ENCODE data around the gene WSCD2.

The WSCD2 gene

DNA sequence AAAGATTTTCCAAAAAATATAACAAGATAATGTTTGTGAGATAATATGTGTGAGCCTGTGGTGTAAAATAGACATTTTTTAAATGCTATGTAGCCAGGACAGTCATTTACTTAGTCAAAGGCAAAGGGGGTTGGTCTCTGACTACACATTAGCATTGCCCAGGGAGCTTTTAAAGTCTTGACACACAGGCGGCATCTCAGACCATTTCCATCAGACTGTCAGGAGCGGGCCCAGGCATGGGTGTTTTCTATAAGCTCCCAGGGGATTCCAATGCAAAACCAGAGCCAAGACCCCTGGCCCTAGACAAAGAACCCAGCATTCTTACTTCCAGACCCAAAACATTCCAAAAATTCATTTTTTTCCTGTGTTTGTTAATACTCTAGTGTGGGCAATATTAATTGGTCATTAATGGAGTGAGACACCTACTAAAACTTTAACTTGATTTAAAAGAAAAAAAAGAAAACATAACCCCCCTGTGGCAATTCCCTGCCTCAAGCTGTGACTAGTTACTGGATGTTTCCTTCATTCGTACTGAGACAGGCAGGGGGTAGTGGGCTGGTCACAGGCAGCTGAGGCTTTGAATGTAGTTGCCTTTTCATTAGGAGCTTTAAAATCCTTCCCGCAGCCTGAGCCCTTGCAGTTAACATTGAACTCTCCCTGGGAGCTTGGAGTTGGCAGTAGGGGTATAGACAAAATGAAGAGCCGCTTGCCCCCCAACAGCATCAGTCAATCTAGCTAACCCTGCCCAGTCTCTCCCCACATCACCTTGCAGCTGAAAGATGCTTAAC, 106.3 kb downstream of the WSCD2 start:
- DNase-seq (ENCODE audit: low read depth in 2 of 2): no peak

DNA sequence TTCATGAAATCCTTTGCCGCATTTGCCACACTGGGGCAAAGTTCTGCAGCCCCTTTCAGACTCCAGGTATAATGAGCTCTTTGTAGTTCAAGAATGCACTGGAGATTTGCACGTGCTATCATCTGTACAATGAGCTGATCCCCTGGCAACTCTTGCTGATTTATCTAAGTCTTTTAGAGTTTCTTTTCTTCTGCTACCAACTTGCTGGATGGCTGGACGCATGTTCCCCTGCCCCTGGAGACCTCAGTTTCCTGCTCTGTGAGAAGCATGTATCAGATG, 106.8 kb downstream of the WSCD2 start:
- no peak for DNase-seq (ENCODE audit: low read depth in 2 of 2)

DNA sequence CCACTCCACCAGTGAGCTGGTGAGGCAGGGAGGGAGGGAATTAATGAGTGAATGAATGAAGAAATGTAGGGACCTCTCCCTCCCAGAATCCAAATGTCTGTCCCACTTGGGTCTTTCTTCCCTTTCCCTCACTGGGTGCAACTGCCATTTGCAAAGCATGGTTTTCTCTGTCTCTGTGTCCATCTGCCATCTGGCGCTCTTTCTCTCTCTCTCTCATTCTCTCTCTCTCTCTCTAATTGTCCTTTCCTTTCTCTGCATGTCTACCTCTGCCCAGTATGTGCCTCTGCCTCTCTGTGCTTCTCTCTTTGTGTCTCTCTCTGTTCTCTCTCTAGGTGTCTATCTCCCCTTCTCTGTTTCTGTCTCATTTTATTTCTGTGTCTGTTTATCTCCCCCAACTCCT, 107.3 kb downstream of the WSCD2 start:
- DNase-seq (ENCODE audit: low read depth in 2 of 2): no peak

DNA sequence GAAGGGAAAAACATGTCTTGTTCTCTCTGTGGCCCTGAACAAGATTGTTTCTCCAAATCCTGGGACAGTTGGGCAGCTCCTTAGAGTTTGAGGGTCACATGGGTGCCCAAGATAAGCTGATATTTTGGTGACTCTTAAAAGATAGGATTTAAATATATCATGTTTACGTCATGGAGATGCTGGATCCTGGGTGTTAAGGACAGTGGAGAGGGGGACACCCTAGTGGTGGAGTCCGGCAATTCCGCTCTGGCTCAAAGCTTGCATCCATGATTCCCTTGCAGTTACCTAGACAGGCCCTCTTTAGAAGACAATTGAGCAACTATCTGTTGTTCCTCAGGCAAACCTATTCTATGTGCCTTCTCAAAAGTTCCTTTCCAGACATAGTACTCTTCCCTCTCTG, 108.2 kb downstream of the WSCD2 start:
- no peak for DNase-seq (ENCODE audit: low read depth in 2 of 2)

DNA sequence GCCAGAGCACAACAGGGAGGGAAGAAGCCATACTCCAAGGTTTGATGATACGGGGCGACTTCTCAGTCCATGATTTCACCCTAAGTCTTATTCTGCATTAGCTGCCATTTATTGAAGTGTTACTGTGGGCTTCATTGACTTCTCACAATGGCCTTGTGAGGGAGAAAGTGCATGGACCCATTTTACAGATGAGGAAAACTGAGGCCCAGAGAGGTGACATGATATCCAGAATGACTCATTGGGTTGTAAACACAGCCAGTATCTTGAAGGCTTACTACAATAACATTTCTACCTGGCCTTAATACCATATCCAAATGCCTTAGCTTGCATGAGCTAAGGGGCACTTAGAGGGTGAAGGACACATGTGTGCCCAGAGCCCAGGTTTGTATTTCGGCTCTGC, 109.4 kb downstream of the WSCD2 start:
- no peak for DNase-seq (ENCODE audit: low read depth in 2 of 2)

DNA sequence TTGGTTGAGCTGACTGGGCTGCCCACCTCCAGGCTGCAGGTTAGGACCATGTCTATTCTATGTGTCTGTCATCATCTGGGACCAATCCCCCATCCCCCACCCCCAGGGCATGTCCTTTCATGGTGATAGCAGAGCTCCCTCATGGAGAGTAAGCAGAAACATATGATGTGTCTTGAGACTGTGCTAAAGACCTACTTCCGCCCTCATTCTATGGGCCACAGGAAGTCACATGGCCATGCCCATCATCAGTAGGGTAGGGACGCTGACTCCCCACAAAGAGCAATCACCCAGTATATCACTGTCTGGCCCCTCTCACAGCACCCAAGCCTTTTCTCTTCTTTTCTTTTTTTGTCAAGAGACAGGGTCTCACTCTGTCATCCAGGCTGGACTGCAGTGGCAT, 110.3 kb downstream of the WSCD2 start:
- no peak for DNase-seq (ENCODE audit: low read depth in 2 of 2)

DNA sequence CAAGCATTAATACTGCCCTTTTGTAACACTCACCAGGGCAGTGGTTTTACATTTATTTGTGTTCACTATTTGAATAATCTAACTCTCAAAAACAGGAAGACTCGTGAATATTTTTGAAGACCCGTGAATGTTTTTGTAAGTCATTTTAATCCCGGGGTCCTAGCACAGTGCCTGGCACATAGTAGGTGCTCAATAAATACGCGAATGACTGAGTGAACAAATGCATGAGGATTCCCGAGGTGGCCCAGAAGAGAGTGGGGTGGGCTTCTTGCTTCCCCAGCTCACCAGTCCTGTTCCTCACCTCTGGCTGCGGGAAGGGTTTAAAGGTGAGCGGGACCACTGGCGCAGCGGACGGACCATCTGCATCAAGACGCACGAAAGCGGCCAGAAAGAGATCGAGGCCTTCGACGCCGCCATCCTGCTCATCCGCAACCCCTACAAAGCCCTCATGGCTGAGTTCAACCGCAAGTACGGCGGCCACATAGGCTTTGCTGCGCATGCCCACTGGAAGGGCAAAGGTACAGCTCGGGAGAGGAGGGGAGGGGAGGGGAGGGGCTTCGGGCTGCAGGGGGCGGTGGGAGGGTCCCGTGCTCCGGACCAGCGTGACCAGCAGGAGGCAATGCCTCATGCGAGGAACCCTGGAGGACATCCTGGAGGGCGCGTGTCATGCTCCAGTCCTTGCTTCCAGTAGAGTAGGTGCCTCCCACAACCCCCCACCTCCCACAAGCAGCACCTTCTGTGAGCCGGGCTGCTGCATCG, 111.1 kb downstream of the WSCD2 start:
- DNase-seq (ENCODE audit: low read depth in 2 of 2): no peak

DNA sequence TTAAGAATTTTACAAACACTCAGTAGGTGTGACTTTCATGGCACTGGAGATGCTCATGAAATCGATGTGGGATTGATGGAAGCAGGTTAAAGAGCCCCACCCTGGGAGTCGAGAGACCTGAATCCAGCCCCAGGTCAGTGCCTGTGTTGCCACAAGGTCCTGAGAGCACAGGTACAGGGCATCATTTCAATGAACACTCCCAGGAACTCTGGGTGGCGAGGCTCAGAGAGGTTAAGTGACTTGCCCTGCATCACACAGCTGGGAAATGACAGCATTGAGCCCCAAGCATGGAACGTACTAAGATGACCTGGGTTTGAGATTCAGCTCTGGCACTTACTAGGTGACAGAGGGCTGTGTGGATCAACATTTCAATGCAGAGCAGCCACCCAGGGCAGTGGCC, 111.8 kb downstream of the WSCD2 start:
- no peak for DNase-seq (ENCODE audit: low read depth in 2 of 2)

DNA sequence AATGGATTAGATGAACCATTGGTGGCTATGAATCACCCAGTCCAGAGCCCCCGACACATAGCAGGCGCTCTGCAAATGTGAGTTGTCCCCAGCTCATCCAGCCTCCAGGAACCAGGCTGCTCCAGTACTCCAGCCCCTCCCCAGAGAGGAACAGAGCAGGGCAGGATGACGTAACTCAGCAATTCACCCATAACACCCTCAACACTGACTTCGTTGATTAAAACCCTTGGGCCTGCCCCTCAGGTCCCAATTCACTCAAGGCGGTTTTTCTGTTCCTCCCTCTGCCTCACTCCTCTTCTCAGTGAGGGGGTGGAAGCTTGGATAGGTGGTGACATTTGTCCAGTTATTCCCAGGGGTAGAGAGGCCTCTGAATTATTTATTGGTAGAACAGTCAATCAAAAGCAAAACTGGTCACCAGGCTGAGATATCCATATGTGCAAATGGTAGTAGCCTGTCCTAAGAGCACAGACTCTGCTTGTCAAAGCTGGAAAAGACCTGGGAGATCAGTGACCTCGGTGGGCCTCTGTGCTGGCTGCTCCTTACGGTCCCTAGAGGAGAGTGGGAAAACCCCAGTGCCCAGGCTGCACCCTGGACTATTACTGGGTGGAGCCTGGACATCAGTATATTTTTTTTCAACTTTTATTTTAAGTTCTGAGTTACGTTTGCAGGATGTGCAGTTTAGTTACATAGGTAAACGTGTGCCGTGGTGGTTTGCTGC, 113.1 kb downstream of the WSCD2 start:
- DNase-seq (ENCODE audit: low read depth in 2 of 2): no peak

DNA sequence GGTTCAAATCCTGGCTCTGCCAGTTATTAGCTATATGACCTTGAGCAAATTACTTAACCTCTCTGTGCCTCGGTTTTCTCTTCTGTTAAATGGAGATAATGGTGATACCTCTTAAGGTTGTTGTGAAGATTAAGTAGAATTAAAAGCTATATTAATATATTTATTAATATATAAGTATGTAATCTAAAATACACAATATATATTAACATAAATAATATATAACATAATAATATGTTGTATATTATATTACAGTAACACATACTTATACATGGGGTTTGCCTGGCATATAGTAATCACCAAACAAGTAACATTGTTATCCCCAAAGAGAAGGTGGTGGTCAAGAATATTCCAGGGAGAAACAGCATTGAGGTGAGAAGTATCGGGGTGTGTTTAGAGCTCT, 118.0 kb downstream of the WSCD2 start:
- no peak for DNase-seq (ENCODE audit: low read depth in 2 of 2)

DNA sequence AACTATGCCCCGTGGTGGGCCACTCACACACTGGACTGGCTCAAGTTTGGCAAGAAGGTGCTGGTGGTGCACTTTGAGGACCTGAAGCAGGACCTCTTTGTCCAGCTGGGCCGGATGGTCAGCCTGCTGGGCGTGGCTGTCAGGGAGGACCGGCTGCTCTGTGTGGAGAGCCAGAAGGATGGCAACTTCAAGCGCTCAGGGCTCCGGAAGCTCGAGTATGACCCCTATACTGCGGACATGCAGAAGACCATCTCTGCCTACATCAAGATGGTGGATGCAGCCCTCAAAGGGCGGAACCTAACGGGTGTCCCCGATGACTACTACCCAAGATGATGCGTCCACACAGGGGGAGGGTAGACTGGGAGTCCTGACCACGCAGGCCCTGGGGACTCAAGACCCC, 118.9 kb downstream of the WSCD2 start:
- DNase-seq (ENCODE audit: low read depth in 2 of 2): no peak

DNA sequence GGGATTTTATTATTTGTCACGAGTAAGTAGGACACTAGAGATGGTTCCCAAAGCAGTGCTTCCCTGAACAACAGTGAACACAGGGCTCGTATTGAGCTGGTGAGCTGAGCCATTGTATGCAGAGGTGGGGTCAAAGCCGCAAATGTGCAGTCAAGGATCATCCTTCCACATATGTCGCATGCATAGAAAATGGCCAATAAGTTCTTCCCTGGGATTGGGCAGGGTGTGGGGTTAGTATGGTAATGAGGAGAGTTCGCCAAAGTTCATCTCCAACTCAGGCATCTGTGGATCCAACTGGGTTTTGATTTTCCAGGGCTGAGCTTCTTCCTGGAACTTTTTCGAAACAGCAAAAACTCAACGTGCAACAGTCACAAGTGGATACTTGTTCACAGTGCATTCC, 123.4 kb downstream of the WSCD2 start:
- DNase-seq (ENCODE audit: low read depth in 2 of 2): no peak

DNA sequence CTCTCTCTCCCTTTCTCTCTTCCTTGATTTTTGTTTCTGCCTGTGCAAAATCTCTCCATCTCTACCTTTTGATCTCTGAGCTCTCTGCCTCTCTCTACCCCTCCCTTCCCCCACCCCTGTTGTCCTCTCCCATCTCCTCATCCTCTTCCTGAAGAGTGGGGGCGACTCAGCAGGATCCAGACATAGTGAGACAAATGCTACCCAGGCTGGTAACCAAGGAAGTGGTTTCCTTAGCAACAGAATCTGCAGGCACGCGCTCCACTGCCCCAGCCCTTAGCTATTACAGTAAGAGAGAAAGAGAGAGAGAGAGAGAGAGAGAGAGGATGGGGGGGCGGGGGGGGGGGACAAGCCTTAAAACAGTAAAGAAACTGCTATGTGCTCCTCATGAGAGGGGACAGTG, 124.5 kb downstream of the WSCD2 start:
- no peak for DNase-seq (ENCODE audit: low read depth in 2 of 2)

DNA sequence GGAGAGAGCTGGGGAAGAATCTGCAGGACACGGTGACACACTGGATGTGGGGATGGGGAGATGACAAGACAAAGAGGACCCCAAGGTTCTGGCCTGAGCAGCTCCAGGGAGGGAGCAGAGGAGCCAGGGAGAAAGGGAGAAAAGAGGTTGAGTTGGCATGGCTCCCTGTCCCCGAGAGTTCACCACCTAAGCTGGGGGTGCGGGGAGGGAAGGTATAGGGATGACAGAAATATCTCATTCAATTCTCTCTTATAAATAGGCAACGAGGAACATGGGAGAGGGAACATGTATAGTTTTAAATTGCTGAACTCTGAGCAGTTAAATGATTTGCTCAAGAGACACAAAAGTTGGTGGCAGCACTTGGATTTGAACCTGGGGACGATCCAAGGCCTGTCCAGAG, 124.9 kb downstream of the WSCD2 start:
- DNase-seq (ENCODE audit: low read depth in 2 of 2): no peak

DNA sequence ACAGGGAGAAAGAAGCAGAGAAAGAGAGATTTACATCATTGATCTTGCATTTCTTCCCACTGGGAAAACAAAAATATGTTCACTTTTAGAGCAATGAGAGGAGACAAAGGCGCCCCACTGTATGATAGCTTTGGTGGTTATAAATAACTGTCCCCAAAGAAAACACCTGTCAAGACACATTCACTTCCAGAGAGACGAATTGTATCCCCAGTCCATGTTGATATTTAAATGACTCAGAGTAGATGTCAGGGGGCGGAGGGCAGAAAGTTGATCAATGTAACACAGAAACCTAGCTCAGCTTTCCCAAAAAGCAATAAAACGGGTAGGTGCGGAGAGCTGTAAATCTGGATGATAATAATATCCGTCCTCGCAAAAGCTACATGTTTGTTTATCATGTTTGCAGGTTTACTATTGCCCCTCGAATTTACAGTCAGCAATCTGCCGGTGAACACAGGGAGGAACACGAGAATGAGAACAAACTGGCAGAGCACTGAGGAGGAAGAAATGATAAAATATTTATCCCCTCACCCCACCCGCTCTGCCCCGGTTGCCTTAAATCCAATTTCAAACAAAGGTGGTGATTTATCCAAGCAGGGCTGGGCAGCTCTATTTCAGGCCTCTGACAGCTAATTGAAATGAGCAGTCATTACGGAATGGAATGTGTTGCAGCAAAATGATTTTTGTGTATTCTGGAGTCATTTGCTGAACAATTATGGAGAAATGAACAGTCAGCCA, 125.6 kb downstream of the WSCD2 start:
- DNase-seq (ENCODE audit: low read depth in 2 of 2): no peak

DNA sequence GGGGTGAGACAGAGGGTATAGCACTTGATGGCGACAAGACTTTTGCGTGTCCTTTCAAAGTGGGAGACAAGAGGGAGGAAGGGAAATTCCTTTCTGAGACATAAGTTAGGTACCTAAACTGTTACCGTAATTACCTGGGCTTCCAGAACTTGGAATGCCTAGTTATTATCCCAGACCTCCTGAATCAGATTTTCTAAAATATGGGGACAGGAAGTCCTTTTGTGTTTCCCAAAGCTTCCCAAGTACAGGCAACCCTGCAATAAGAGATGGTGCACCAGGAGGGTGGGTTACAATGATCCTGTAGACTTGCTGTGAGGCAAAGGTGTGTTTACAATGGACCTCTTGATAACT, 126.1 kb downstream of the WSCD2 start:
- DNase-seq (ENCODE audit: low read depth in 2 of 2): no peak

DNA sequence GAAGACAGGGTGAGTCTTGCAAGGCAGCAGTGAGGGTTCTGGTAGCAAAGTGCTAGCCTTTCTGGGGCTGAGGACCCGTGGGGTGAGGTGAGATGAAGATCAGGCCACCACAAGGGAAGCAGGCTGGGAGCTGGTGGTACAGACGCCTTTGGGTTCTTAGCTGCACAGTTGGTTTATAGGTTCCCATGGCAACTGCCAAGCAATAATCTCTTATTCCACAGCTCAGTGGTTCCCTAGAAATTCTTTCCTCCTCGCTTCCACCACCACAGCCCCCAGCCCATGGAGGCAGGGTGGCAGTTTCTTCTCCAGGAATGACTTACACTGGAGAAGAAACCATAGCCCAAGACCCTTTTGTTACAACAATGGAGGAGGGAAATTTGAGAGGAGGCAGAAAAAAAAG, 127.9 kb downstream of the WSCD2 start:
- DNase-seq (ENCODE audit: low read depth in 2 of 2): no peak

DNA sequence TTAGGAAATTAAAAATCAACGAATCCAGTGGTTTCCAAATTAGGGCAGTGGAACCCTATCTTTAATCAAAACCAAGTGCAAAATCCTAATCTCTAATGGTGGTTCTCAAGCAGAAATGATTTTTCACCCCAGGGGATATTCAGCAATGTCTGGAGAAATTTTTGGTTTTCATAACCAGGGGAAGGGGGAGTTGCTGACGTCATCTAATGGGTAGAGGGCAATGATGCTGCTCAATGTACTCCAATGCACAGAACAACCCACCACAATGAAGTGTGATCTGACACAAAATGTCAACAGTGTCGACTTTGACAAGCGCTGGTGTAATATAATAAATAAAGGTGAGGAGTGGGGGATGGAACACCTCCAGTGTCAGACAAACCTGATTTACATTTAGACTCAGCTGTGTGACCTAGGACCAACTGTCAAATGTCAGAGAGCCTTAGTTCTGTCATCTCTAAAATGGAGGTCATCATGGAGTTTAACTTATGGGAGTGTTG, 128.6 kb downstream of the WSCD2 start:
- DNase-seq (ENCODE audit: low read depth in 2 of 2): no peak

DNA sequence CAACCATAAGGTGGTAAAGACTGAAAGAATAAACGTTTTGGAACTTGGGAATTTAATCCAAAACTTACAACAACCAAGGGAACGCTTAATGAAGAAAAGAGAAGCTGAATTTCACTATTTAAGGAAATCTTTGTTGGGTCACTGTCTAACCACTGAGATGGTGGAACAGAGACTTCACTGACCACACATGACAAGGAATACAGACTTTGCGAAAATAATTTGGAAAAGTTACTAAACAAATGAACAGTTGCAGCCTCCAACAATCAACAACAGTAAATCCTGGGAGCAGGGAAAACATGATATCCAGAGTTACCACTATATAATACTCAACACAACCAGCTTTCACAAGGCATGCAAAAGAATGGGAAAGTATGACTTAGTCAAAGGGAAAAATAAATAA, 131.0 kb downstream of the WSCD2 start:
- no peak for DNase-seq (ENCODE audit: low read depth in 2 of 2)

DNA sequence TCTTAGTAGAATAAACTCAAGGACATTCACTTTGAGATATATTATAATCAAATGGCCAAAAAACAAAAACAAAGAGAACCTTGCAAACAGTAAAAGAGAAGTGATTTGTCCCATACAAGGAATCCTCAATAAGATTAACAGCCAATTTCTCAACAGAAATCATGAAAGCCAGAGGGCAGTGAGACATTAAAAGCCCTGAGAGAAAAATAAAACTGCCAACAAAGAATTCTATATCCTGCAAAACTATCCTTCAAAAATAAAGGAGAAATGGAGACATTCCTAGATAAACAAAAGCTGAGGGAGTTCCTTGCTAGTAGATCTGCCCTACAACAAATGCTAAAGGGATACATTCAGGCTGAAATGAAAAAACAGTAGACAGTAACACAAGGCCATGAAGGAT, 131.9 kb downstream of the WSCD2 start:
- no peak for DNase-seq (ENCODE audit: low read depth in 2 of 2)

DNA sequence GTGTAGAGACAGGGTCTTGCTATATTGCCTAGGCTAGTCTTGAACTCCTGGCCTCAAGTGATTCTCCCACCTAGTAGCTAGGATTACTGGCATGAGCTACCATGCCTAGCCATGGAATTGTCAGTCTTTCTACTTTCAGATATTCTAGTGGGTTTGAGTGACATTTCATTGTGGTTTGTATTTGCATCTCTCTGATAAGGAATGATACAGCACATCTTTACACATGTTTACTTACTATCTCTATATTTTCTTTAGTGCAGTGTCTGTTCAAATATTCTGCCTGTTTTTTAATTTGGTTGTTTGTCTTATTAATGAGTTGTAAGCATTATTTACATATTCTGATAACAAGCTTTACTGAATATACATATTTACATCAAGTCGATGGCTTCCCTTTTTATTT, 136.4 kb downstream of the WSCD2 start:
- no peak for DNase-seq (ENCODE audit: low read depth in 2 of 2)

DNA sequence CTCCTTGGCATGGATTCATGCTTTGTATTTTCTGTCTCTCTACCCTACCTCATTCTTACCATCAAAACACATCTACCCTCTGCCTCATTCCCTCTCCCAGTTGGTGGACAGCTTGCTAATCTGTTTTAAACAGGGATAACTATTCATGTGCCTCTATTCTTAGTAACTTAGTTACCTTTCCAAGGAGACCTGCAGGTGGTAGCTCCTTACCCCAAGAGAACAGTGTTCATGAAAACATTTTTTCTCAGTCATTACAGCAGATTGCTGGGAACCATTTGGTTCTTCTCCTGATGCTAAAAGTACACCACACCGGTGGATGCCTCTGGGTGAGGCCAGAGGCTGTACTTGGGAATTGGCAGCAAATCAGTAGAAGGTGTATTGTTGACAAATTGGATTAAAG, 137.0 kb downstream of the WSCD2 start:
- no peak for DNase-seq (ENCODE audit: low read depth in 2 of 2)

Measured in fibroblast of skin of left quadriceps (primary cell).